ENCODE measurements around the gene PGGHG. TPM values are rescaled to one million over a fixed set of nuclear protein-coding genes. Genes with fewer than 3 reads are reported as not detected.
A peak's percentile ranks its signal among the peaks of the same experiment; 100 is the strongest.
"Not testable (repeated sequence)": the region's sequence is repeated elsewhere in the genome, so short reads cannot be mapped to it uniquely, and the experiment has no call there.

Gene PGGHG
- total RNA-seq, 1 donor from 2014 or later, result 10.1 TPM

DNA sequence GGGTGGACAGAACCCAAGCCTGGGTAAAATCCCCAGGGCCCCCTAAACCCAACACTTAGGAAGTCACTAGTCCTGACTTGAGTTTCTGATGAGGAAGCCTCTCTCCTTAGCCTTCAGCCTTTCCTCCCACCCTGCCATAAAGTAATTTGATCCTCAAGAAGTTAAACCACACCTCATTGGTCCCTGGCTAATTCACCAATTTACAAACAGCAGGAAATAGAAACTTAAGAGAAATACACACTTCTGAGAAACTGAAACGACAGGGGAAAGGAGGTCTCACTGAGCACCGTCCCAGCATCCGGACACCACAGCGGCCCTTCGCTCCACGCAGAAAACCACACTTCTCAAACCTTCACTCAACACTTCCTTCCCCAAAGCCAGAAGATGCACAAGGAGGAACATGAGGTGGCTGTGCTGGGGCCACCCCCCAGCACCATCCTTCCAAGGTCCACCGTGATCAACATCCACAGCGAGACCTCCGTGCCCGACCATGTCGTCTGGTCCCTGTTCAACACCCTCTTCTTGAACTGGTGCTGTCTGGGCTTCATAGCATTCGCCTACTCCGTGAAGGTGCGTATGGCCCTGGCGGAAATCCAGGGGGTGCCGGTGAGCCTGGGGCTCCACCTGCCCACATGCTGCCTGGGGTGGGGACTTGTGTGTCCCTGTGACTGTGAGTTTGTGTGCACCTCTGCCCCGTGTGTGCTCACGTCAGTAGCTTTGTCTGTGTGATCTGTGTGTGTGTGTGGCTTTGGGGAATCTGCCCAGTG, 25.0 kb downstream of the PGGHG start, which contains the start of gene IFITM1:
TSS of gene IFITM1 (plus strand) at position 254 of the 767 bp plus-strand sequence. CDS start at position 385, 131 bp downstream.
- DNase-seq (ENCODE audit: low read depth in 2 of 2), result peak in 1 of 2 donors; percentile 73

- DNase-seq (ENCODE audit: low read depth in 2 of 2), result not testable (repeated sequence)
These were observed 25.6 kb downstream of the PGGHG start for GRCh38 chr11:314554-314875.

- no peak for DNase-seq (ENCODE audit: low read depth in 2 of 2)
These were observed 26.1 kb downstream of the PGGHG start for GRCh38 chr11:315051-315481.

GRCh38 chr11:315516-315994, 26.6 kb downstream of the PGGHG start:
- DNase-seq (ENCODE audit: low read depth in 2 of 2), result no peak

GRCh38 chr11:316031-316701, 27.2 kb downstream of the PGGHG start:
- no peak for DNase-seq (ENCODE audit: low read depth in 2 of 2)

- no peak for DNase-seq (ENCODE audit: low read depth in 2 of 2)
These were observed 28.0 kb downstream of the PGGHG start for GRCh38 chr11:316891-317301.

DNA sequence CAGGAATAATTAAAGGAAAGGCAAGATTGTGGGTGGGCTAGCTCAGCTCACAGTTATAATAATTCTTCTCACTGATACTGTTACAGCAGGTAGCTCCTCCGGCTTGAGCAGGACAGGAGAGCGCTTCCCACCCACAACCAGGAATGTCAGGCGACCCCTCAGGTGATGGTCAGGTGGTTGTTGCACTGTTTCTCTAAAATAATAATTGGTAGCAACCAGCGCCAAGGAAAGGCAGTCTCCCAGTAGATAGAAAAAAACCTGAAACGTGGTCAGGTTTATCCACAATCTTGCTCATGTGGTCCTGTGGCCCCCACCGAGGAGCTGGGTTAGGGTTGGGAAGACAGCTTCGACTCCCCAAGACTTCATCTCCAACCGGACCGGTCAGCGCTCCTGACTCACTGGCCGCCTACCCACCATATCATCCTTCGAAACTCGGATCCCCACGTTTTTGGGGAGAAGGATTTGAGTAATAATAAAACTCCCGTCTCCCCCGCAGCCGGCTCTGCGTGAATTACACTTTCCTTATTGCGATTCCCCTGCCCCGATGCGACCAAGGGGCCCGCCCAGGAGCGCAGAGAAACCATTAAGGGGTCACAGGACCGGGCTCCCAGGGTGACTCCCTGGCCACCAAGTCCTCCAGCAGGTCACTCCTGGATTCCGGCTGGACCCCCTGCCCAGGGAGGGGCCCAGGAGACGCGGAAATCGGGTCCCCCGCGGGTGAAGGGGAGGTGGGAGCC, 28.9 kb downstream of the PGGHG start:
- DNase-seq (ENCODE audit: low read depth in 2 of 2), result not testable (repeated sequence)

DNA sequence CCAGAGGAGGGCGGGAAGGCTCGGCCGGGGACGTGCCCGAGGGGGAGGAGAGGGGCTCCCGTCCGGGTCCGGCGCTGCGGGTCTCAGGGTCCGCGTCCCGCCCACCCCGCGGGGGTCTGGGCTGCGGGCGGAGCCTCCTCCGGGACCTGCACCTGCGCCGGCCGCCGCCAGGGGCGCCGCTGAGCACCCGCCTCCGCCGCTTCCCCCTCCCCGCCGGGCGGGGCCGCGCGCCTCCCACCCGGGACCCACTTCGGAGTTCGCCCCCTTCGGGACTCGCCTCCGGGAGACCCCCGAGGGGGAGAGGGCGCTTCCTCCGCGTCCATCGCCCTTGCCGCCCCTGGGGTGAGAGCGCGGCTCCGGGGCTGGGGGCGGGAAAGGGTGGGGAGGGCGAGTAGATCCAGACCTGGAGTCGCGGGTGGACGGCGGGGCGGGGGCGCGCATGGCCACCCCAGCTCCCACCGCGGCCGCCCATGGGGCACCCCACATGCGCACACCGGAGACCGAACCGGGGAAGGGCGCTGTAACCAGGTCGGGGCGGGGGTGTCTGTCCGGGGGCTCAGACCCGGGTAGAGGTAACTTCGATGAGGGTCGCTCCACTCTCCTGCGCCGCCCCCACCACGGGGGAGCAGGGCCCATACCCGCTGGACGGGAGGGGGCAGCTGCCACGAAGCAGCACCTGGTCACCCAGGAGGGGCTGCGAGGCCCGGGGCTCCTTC, 29.6 kb downstream of the PGGHG start:
- not testable (repeated sequence) for DNase-seq (ENCODE audit: low read depth in 2 of 2)

GRCh38 chr11:319121-319887, 30.4 kb downstream of the PGGHG start:
- DNase-seq (ENCODE audit: low read depth in 2 of 2), result not testable (repeated sequence)

DNA sequence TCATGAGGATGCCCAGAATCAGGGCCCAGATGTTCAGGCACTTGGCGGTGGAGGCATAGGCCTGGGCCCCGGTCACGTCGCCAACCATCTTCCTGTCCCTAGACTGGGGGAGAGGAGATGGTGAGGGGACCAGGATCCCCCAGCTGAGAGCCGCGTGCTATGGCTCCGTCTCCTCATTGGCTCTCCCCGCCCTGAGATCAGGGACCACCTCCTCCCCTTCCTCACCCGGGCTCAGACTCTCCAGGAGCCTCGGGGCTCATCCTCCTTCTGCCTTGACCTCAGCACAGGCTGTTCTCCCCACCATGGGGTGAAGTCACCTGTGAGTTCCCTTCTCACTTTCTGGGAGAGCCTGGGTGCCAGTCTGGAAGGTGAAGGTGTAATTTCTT, 31.0 kb downstream of the PGGHG start:
- not testable (repeated sequence) for DNase-seq (ENCODE audit: low read depth in 2 of 2)

- no peak for DNase-seq (ENCODE audit: low read depth in 2 of 2)
These were observed 35.2 kb downstream of the PGGHG start for GRCh38 chr11:324156-324555.

- DNase-seq (ENCODE audit: low read depth in 2 of 2), result not testable (repeated sequence)
These were observed 35.9 kb downstream of the PGGHG start for GRCh38 chr11:324593-325517.

DNA sequence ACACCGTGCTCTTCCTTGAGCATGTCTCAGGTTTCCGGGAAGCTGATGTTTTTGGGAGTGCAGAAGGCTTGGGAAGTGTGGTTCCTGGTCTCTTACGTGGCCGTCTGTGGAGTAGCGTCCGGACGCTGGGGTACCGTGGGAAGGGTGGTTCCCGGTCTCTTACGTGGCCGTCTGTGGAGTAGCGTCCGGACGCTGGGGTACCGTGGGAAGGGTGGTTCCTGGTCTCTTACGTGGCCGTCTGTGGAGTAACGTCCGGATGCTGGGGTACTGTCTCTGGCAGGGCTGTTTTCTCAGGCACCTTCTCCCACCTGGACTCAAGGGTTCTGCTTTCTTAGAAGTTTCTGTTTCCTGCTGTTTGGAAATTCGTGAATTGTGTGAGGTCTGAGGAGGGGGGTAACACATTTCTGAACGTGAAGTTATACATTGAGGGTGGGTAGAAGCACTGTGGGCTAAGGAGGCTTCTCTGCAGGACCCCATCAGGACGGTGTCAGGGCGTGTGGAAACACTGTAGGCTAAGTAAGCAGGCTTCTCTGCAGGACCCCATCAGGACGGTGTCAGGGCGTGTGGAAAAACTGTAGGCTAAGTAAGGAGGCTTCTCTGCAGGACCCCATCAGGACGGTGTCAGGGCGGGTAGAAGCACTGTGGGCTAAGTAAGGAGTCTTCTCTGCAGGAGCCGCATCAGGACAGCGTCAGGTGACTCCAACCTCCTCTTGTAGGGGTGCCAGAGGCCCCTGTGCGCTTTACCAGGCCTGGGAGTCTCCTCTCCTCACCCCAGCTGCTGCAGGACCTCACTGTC, 37.1 kb downstream of the PGGHG start:
- no peak for DNase-seq (ENCODE audit: low read depth in 2 of 2)

- DNase-seq (ENCODE audit: low read depth in 2 of 2), result no peak
These were observed 37.6 kb downstream of the PGGHG start for GRCh38 chr11:326592-326841.

DNA sequence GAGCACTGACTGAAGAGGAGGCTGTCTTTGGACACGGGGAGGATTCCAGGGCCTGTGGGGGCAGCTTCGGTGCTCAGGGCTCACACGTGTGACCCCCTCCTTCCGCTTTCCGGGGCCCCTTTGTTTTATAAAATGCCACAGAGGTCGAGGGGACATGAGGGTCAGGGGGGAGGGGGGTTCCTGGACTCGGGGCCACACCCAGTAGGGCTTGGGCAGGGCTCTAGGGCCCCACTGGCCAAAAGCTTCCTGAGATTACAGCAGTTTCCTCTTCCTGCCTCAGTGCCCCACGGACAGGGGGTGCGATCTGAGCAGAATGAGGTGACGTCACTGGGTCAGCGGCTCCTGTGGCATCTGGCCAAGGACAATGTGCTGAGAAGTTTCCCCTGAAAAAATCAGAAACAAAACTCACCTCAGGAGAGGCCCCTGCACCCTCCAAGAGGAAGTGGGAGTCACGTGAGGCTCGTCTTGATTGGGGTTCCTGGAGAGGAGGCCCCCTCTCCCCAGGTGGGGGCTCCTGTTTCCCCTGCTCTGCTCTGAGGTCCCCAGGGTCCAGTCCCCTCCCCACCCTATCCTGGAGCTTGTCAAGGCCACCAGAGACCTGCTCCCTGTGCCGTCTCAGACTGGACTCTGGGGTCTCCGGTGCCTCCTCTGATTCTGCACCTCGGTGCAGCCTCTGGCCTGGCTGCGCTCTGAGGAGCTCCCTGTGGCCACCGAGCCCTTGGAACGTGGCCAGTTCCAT, 38.1 kb downstream of the PGGHG start:
- DNase-seq (ENCODE audit: low read depth in 2 of 2), result peak; percentile 85 to 92

DNA sequence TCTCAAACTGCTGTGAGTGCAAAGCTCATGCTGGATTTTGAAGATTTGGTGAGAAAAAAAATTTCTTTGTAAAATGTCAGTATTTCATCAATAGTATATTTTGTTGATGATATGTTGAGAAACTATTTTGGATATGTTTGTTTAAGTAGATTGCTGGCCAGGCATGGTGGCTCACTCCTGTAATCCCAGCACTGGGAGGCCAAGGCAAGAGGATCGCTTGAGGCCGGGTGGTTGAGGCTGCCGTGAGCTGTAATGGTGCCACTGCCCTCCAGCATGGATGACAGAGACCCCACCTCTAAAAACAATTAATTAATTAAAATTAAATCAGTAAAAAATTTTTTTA, 38.6 kb downstream of the PGGHG start:
- DNase-seq (ENCODE audit: low read depth in 2 of 2), result no peak

DNA sequence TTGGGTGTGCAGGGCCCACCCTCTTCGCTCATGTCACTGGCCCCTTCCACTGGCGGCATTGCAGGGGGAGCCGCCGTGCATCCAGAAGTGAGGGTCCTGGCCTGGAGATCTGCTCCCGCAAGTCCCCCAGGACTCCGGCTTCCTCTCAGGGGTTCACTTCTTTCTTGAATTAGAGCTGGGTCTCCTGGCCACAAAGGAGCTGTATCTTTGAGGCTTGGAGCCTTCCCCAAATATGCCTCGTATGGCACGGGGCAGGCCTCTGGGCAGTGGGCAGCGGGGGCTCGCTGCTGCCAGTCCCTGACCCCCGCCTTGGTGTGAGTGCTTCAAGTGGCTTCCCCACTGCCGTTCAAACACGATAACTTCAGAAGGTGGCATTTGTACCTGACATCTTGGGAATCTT, 39.1 kb downstream of the PGGHG start:
- no peak for DNase-seq (ENCODE audit: low read depth in 2 of 2)

DNA sequence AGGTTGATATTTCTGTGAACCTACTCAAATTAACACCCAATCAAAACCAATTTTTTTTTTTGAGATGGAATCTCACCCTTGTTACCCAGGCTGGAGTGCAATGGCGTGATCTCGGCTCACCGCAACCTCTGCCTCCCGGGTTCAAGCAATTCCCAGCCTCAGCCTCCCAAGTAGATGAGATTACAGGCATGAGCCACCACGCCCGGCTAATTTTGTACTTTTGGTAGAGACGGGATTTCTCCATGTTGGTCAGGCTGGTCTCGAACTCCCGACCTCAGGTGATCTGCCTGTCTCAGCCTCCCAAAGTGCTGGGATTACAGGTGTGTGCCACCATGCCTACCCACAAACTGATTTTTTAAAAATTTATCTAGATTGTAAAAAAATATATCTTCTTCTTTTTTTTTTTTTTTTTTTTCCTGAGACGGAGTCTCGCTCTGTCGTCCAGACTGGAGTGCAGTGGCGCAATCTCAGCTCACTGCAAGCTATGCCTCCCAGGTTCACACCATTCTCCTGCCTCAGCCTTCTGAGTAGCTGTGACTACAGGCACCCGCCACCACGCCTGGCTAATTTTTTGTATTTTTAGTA, 39.7 kb downstream of the PGGHG start:
- DNase-seq (ENCODE audit: low read depth in 2 of 2), result not testable (repeated sequence)
